Skeletal muscle satellite cell (primary cell): ENCODE data around the gene KCNK7.

Experiments used
- H3K27me3 ChIP-seq: 2 replicates; pipeline ENCODE4 v1.7.0; 2013; ENCODE audit warnings: low read length; ENCODE audit not compliant: control insufficient read depth, insufficient read depth
- H3K36me3 ChIP-seq: 2 replicates; pipeline ENCODE4 v1.7.0; 2013; ENCODE audit warnings: mild to moderate bottlenecking, control low read depth, low read length; ENCODE audit not compliant: insufficient read depth
- H3K4me1 ChIP-seq: 2 replicates; pipeline ENCODE4 v1.7.0; 2013; ENCODE audit warnings: low read length; ENCODE audit not compliant: control insufficient read depth, insufficient read depth
- H3K4me2 ChIP-seq: 2 replicates; pipeline ENCODE4 v1.7.0; 2013; ENCODE audit warnings: mild to moderate bottlenecking, low read length
- H3K4me3 ChIP-seq: 2 replicates; pipeline ENCODE4 v1.7.0; 2013; ENCODE audit warnings: low read length
- H3K9ac ChIP-seq: 2 replicates; pipeline ENCODE4 v1.7.0; 2013; ENCODE audit warnings: mild to moderate bottlenecking, low read depth, low read length, moderate library complexity
- H3K9me3 ChIP-seq: replicated peaks from 2 replicates; pipeline ENCODE4 v1.7.0; 2013; ENCODE audit warnings: mild to moderate bottlenecking, control low read depth, low read length

KCNK7 gene

GRCh38 chr11:65580031-65580692, 15.4 kb downstream of the KCNK7 start:
- Histone ChIP-seq H3K9ac (no peak overlapping the region), H3K4me3 (no peak overlapping the region), H3K4me1 (peaks cover 28% of the 10 kb centered on the region), H3K27me3 (no peaks in the 10 kb centered on the region), H3K9me3 (no peaks in the 10 kb centered on the region), H3K36me3 (peaks cover 51% of the 10 kb centered on the region), H3K4me2 (no peak overlapping the region)

GRCh38 chr11:65579291-65579690, 16.3 kb downstream of the KCNK7 start:
- Histone ChIP-seq H3K27me3 (no peaks in the 10 kb centered on the region), H3K4me2 (no peak overlapping the region), H3K9me3 (no peaks in the 10 kb centered on the region), H3K4me3 (no peak overlapping the region), H3K36me3 (peaks cover 46% of the 10 kb centered on the region), H3K4me1 (peaks cover 35% of the 10 kb centered on the region), H3K9ac (no peak overlapping the region)

GRCh38 chr11:65578667-65579066, 16.9 kb downstream of the KCNK7 start:
- Histone ChIP-seq H3K9ac (no peak overlapping the region), H3K27me3 (no peaks in the 10 kb centered on the region), H3K4me1 (peaks cover 38% of the 10 kb centered on the region), H3K36me3 (peaks cover 40% of the 10 kb centered on the region), H3K4me2 (no peak overlapping the region), H3K9me3 (no peaks in the 10 kb centered on the region), H3K4me3 (no peak overlapping the region)

GRCh38 chr11:65578134-65578533, 17.5 kb downstream of the KCNK7 start:
- peaks cover 38% of the 10 kb centered on the region for H3K36me3 ChIP-seq
- no peaks in the 10 kb centered on the region for H3K27me3 ChIP-seq
- no peaks in the 10 kb centered on the region for H3K9me3 ChIP-seq
- peak overlapping the region; percentile 84 for H3K9ac ChIP-seq
- H3K4me1 ChIP-seq, result peaks cover 44% of the 10 kb centered on the region
- peak overlapping the region; percentile 96 for H3K4me2 ChIP-seq
- peak overlapping the region; percentile 76 for H3K4me3 ChIP-seq

GRCh38 chr11:65577756-65578109, 17.9 kb downstream of the KCNK7 start:
- peaks cover 46% of the 10 kb centered on the region for H3K4me1 ChIP-seq
- peak overlapping the region; percentile 96 for H3K4me2 ChIP-seq
- peak overlapping the region; percentile 84 for H3K9ac ChIP-seq
- H3K4me3 ChIP-seq, result peak overlapping the region; percentile 76
- no peaks in the 10 kb centered on the region for H3K27me3 ChIP-seq
- peaks cover 34% of the 10 kb centered on the region for H3K36me3 ChIP-seq
- no peaks in the 10 kb centered on the region for H3K9me3 ChIP-seq

GRCh38 chr11:65576867-65577755, 18.5 kb downstream of the KCNK7 start:
- Histone ChIP-seq H3K4me2 (peak overlapping the region; percentile 96), H3K9me3 (no peaks in the 10 kb centered on the region), H3K4me1 (peaks cover 46% of the 10 kb centered on the region), H3K36me3 (peaks cover 29% of the 10 kb centered on the region), H3K9ac (peak overlapping the region; percentile 84), H3K27me3 (no peaks in the 10 kb centered on the region), H3K4me3 (peak overlapping the region; percentile 76)

GRCh38 chr11:65576232-65576866, 19.3 kb downstream of the KCNK7 start:
- Histone ChIP-seq H3K27me3 (no peaks in the 10 kb centered on the region), H3K36me3 (peaks cover 25% of the 10 kb centered on the region), H3K4me1 (peaks cover 53% of the 10 kb centered on the region), H3K9me3 (no peaks in the 10 kb centered on the region), H3K4me3 (peak overlapping the region; percentile 76), H3K4me2 (peak overlapping the region; percentile 96), H3K9ac (peak overlapping the region; percentile 84)

- Histone ChIP-seq H3K9ac (peak within 1 kb of the TSS; percentile 84), H3K4me1 (peaks cover 58% of the 10 kb centered on the region), H3K9me3 (no peaks in the 10 kb centered on the region), H3K4me3 (peak within 1 kb of the TSS; percentile 76), H3K27me3 (no peaks in the 10 kb centered on the region), H3K4me2 (peak within 1 kb of the TSS; percentile 96), H3K36me3 (peaks cover 20% of the 10 kb centered on the region)
Measured at GRCh38 chr11:65575568-65576231, 19.9 kb downstream of the KCNK7 start, which contains the start of gene EHBP1L1. Gene EHBP1L1, plus strand, starts transcription at chr11:65576053. Its CDS starts 250 bp downstream, at chr11:65576303.

GRCh38 chr11:65574811-65575567, 20.6 kb downstream of the KCNK7 start:
- H3K4me3 ChIP-seq, result peak overlapping the region; percentile 76
- H3K27me3 ChIP-seq, result no peaks in the 10 kb centered on the region
- peak overlapping the region; percentile 96 for H3K4me2 ChIP-seq
- peaks cover 58% of the 10 kb centered on the region for H3K4me1 ChIP-seq
- H3K9me3 ChIP-seq, result no peaks in the 10 kb centered on the region
- peak overlapping the region; percentile 52 for H3K9ac ChIP-seq
- H3K36me3 ChIP-seq, result peaks cover 13% of the 10 kb centered on the region

GRCh38 chr11:65574109-65574810, 21.3 kb downstream of the KCNK7 start:
- peak overlapping the region; percentile 76 for H3K4me3 ChIP-seq
- no peaks in the 10 kb centered on the region for H3K27me3 ChIP-seq
- H3K4me2 ChIP-seq, result peak overlapping the region; percentile 96
- no peaks in the 10 kb centered on the region for H3K9me3 ChIP-seq
- peaks cover 7% of the 10 kb centered on the region for H3K36me3 ChIP-seq
- peaks cover 61% of the 10 kb centered on the region for H3K4me1 ChIP-seq
- H3K9ac ChIP-seq, result peak overlapping the region; percentile 92
